ENCODE results near the gene OFD1.

The OFD1 gene

DNA sequence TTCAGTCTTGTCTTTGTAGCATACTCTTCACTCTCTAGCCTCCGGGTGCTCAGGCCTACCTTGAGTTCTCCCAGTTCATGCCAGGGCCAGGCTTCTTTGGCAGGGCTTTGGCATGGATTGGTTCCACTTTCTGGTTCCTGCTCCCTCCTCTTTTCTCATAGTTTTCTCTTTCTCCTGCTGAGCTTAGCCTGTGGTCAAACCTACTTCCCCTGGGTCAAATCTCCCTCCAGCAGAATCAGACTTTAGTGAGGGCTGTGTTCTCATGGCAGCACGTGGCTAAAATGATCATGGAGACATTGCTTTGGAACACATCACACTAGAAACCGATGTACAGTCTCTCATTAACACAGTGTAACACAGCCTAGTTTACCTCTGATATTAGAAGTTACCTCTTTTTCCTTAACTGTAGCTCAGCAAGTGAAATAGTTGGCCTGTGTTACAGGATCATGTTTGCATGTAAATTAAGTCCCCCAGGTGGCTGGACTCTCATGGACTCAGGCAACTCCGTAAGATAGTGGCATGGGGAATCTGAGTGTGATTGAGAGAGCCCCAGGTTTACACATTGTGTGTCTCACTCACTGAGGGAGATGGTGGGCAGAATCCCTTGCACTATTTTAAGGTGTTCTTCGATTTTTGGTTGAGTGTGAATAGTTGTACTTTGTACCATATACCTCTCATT, 32.3 kb upstream of the OFD1 start:
- 93% methylated on average over 2 of the region's 5 CpGs; no CpG with 5 or more reads in 1 of the 2 experiments for WGBS, 2 experiments (ENCODE audit: insufficient coverage in 2 of 2)
- Histone ChIP-seq H3K4me3 (ENCODE audit: extremely low read depth, insufficient read depth, low read length, poor library complexity, severe bottlenecking) (no peak overlapping the region), H3K27ac (ENCODE audit: low read depth, low read length, severe bottlenecking) (no peak overlapping the region), H3K4me1 (ENCODE audit: control insufficient read depth, insufficient read depth, low read length, poor library complexity, severe bottlenecking) (peaks cover 2% of the 10 kb centered on the region), H3K36me3 (ENCODE audit: control insufficient read depth, insufficient read depth, low read length) (peaks cover 11% of the 10 kb centered on the region), H3K9me3 (ENCODE audit: control insufficient read depth, low read length) (no peaks in the 10 kb centered on the region)

DNA sequence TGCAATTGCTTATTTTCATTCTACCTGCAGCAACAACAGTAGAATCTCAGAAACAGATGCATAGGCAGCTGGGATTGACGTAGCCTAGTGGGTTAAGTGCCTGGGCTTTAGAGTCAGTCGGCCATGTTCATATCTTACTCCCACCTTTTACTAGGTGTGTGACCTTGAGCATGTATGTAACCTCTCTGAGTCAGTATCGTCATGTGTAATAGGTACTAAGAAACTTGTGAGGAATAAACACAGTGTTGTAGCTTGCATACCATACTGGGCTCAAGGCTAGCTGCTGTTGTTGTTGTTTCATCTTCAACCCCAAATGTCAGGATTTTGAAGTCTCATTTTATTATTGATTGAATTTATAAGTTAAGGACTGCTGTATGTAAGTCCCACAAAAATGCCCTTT, 31.4 kb upstream of the OFD1 start:
- Histone ChIP-seq H3K9me3 (ENCODE audit: control insufficient read depth, low read length) (no peaks in the 10 kb centered on the region), H3K27ac (ENCODE audit: low read depth, low read length, severe bottlenecking) (no peak overlapping the region)
- 100% methylated on average over 1 of the region's 3 CpGs; no CpG with 5 or more reads in 1 of the 2 experiments for WGBS, 2 experiments (ENCODE audit: insufficient coverage in 2 of 2)

DNA sequence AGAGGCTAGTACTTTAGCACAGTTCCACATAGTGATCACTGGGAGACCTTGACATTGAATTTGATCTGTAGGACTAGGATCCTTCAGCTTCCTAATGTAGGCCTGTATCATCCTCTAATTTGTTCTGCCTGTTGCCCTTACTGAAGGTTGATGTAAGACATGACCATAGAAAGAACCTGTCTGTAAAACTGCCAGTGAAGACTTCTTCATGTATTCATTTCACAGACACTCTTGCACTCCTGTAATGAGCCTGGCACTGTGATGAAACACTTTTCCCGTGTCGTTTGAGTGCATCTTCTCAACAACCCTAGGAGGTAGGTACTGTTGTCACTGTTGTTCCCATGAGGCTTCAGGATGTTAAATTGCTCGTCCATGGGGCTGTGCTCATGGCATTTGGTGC, 31.0 kb upstream of the OFD1 start:
- 94 to 100% methylated on average over 1 to 2 of the region's 3 CpGs for WGBS, 2 experiments (ENCODE audit: insufficient coverage in 2 of 2)
- Histone ChIP-seq H3K36me3 (ENCODE audit: control insufficient read depth, insufficient read depth, low read length) (peaks cover 12% of the 10 kb centered on the region), H3K4me1 (ENCODE audit: control insufficient read depth, insufficient read depth, low read length, poor library complexity, severe bottlenecking) (peaks cover 2% of the 10 kb centered on the region), H3K27ac (ENCODE audit: low read depth, low read length, severe bottlenecking) (no peak overlapping the region), H3K9me3 (ENCODE audit: control insufficient read depth, low read length) (no peaks in the 10 kb centered on the region), H3K4me3 (ENCODE audit: extremely low read depth, insufficient read depth, low read length, poor library complexity, severe bottlenecking) (no peak overlapping the region)

More for the DNA sequence above, 31.4 kb upstream of the OFD1 start:
- H3K4me3 ChIP-seq (ENCODE audit: extremely low read depth, insufficient read depth, low read length, poor library complexity, severe bottlenecking), result no peak overlapping the region
- peaks cover 12% of the 10 kb centered on the region for H3K36me3 ChIP-seq (ENCODE audit: control insufficient read depth, insufficient read depth, low read length)
- peaks cover 2% of the 10 kb centered on the region for H3K4me1 ChIP-seq (ENCODE audit: control insufficient read depth, insufficient read depth, low read length, poor library complexity, severe bottlenecking)

GRCh38 chrX:13711141-13711540, 23.4 kb upstream of the OFD1 start:
- 94 to 100% methylated on average over 2 to 3 of the region's 4 CpGs for WGBS, 2 experiments (ENCODE audit: insufficient coverage in 2 of 2)
- H3K27ac ChIP-seq (ENCODE audit: low read depth, low read length, severe bottlenecking), result no peak overlapping the region
- peaks cover 26% of the 10 kb centered on the region for H3K36me3 ChIP-seq (ENCODE audit: control insufficient read depth, insufficient read depth, low read length)
- no peaks in the 10 kb centered on the region for H3K9me3 ChIP-seq (ENCODE audit: control insufficient read depth, low read length)
- no peaks in the 10 kb centered on the region for H3K4me1 ChIP-seq (ENCODE audit: control insufficient read depth, insufficient read depth, low read length, poor library complexity, severe bottlenecking)
- no peak overlapping the region for H3K4me3 ChIP-seq (ENCODE audit: extremely low read depth, insufficient read depth, low read length, poor library complexity, severe bottlenecking)

DNA sequence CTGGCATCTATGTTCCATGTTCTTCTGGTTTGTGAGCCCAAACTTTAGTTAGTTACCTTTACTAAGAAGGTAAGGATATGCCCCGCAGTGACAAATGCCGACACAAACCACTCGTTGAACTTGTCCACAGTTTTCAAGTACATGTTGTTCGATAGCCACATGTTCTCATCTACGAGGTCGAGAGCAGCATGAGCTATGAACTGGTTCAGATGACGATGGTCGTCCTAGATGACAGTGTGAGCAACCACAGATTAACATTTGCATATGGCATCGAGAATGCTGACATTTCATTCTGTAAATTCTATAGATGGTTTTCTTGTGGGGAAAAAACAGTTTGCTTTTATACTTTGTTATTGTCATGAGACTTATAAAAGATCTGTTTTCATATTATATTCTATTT, 18.1 kb upstream of the OFD1 start:
- Histone ChIP-seq H3K4me1 (ENCODE audit: control insufficient read depth, insufficient read depth, low read length, poor library complexity, severe bottlenecking) (peaks cover 7% of the 10 kb centered on the region), H3K36me3 (ENCODE audit: control insufficient read depth, insufficient read depth, low read length) (peaks cover 33% of the 10 kb centered on the region)
- 97 to 100% methylated on average over 3 to 5 of the region's 9 CpGs for WGBS, 2 experiments (ENCODE audit: insufficient coverage in 2 of 2)

DNA sequence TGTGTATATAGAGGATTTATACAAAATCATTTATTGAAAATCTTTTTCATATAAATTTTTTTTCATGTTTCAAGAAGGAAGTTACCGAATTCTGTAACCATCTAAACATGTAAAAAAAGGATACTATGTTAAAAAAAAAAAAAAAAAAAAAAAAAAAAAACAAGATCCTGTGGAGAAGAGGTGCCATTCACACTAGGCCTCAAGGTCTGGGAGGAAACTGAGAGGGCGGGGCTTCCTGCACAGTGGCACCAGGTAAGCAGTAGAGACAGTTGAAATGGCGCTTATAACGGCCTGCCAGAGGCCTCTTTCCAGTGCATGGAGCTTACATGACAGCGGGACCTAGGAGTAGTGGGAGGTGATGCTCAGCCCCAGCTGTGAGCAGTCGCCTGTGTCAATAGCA, 17.6 kb upstream of the OFD1 start:
- Histone ChIP-seq H3K36me3 (ENCODE audit: control insufficient read depth, insufficient read depth, low read length) (peaks cover 28% of the 10 kb centered on the region), H3K27ac (ENCODE audit: low read depth, low read length, severe bottlenecking) (no peak overlapping the region), H3K4me3 (ENCODE audit: extremely low read depth, insufficient read depth, low read length, poor library complexity, severe bottlenecking) (no peak overlapping the region), H3K9me3 (ENCODE audit: control insufficient read depth, low read length) (no peaks in the 10 kb centered on the region), H3K4me1 (ENCODE audit: control insufficient read depth, insufficient read depth, low read length, poor library complexity, severe bottlenecking) (peaks cover 7% of the 10 kb centered on the region)
- no CpG with 5 or more reads among the region's 6 CpGs for WGBS, 2 experiments (ENCODE audit: insufficient coverage in 2 of 2)

More for the DNA sequence above, 18.1 kb upstream of the OFD1 start:
- no peak overlapping the region for H3K27ac ChIP-seq (ENCODE audit: low read depth, low read length, severe bottlenecking)
- no peak overlapping the region for H3K4me3 ChIP-seq (ENCODE audit: extremely low read depth, insufficient read depth, low read length, poor library complexity, severe bottlenecking)
- H3K9me3 ChIP-seq (ENCODE audit: control insufficient read depth, low read length), result no peaks in the 10 kb centered on the region

DNA sequence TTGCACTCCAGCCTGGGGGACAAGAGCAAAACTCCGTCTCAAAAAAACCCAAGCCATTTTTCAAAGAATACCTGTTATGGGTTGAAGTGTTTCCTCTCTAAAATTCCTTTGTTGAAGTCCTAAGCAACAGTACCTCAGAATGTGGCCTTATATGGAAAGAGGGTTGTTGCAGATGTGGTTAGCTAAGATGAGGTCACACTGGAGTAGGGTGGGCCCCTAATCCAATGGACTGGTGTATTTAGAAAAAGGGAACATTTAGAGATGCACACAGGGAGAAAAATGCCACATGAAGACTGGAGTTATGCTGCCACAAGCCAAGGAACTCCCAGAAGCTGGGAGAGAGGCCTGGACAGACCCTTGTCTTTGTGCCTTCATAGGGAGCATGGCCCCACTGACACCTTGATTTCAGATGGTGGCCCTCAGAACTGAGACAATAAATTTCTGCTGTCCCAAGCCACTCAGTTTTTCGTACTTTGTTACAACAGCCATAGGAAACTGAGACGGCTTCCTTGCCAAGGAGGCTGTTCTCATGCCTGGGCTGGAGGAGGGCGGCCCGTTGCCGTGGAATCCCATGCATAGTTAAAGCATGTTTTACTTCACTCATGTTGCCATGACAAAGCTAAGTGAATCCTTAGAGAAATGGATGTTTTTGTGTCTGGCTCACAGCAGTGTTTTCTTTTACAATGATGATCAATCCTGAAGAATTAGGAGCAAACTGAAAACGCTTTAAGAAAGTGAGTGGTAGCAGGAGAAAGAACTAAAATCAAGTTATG, 16.7 kb upstream of the OFD1 start:
- Histone ChIP-seq H3K4me3 (ENCODE audit: extremely low read depth, insufficient read depth, low read length, poor library complexity, severe bottlenecking) (no peak overlapping the region), H3K36me3 (ENCODE audit: control insufficient read depth, insufficient read depth, low read length) (peaks cover 23% of the 10 kb centered on the region), H3K9me3 (ENCODE audit: control insufficient read depth, low read length) (no peaks in the 10 kb centered on the region), H3K4me1 (ENCODE audit: control insufficient read depth, insufficient read depth, low read length, poor library complexity, severe bottlenecking) (peaks cover 7% of the 10 kb centered on the region), H3K27ac (ENCODE audit: low read depth, low read length, severe bottlenecking) (peak overlapping the region; percentile 64)
- WGBS, 2 experiments (ENCODE audit: insufficient coverage in 2 of 2), result 79% methylated on average over 4 of the region's 7 CpGs; no CpG with 5 or more reads in 1 of the 2 experiments

- WGBS, 2 experiments (ENCODE audit: insufficient coverage in 2 of 2), result 100% methylated on average over 1 to 2 of the region's 3 CpGs
- H3K36me3 ChIP-seq (ENCODE audit: control insufficient read depth, insufficient read depth, low read length), result peaks cover 23% of the 10 kb centered on the region
These were observed 15.2 kb upstream of the OFD1 start for GRCh38 chrX:13719192-13719856.

GRCh38 chrX:13721371-13721770, 13.2 kb upstream of the OFD1 start:
- peaks cover 23% of the 10 kb centered on the region for H3K36me3 ChIP-seq (ENCODE audit: control insufficient read depth, insufficient read depth, low read length)
- no peaks in the 10 kb centered on the region for H3K9me3 ChIP-seq (ENCODE audit: control insufficient read depth, low read length)
- no peak overlapping the region for H3K4me3 ChIP-seq (ENCODE audit: extremely low read depth, insufficient read depth, low read length, poor library complexity, severe bottlenecking)
- H3K4me1 ChIP-seq (ENCODE audit: control insufficient read depth, insufficient read depth, low read length, poor library complexity, severe bottlenecking), result peaks cover 7% of the 10 kb centered on the region
- H3K27ac ChIP-seq (ENCODE audit: low read depth, low read length, severe bottlenecking), result no peak overlapping the region
- WGBS, 2 experiments (ENCODE audit: insufficient coverage in 2 of 2), result 90 to 100% methylated on average over 1 to 2 of the region's 4 CpGs

More at GRCh38 chrX:13719192-13719856, 15.2 kb upstream of the OFD1 start:
- Histone ChIP-seq H3K27ac (ENCODE audit: low read depth, low read length, severe bottlenecking) (no peak overlapping the region), H3K9me3 (ENCODE audit: control insufficient read depth, low read length) (no peaks in the 10 kb centered on the region), H3K4me1 (ENCODE audit: control insufficient read depth, insufficient read depth, low read length, poor library complexity, severe bottlenecking) (peaks cover 7% of the 10 kb centered on the region), H3K4me3 (ENCODE audit: extremely low read depth, insufficient read depth, low read length, poor library complexity, severe bottlenecking) (no peak overlapping the region)

GRCh38 chrX:13721819-13722519, 12.6 kb upstream of the OFD1 start:
- H3K27ac ChIP-seq (ENCODE audit: low read depth, low read length, severe bottlenecking), result no peak overlapping the region
- peaks cover 7% of the 10 kb centered on the region for H3K4me1 ChIP-seq (ENCODE audit: control insufficient read depth, insufficient read depth, low read length, poor library complexity, severe bottlenecking)
- H3K9me3 ChIP-seq (ENCODE audit: control insufficient read depth, low read length), result no peaks in the 10 kb centered on the region
- H3K36me3 ChIP-seq (ENCODE audit: control insufficient read depth, insufficient read depth, low read length), result peaks cover 21% of the 10 kb centered on the region
- WGBS, 2 experiments (ENCODE audit: insufficient coverage in 2 of 2), result 80% methylated on average over 1 to 3 of the region's 7 CpGs
- H3K4me3 ChIP-seq (ENCODE audit: extremely low read depth, insufficient read depth, low read length, poor library complexity, severe bottlenecking), result no peak overlapping the region

All from mesodermal cell (in vitro differentiated cells).